H1 (cell line): Measurements from ENCODE around the gene RHOXF2B. TPM values are rescaled to one million over a fixed set of nuclear protein-coding genes. Genes with fewer than 3 reads are reported as not detected.

Experiments
- CTCF ChIA-PET: fragments of 300-600 bp; sonication (Branson Sonifier 250); formaldehyde crosslinking; loops from one replicate; lab custom pipeline; 2021; ENCODE audit not compliant: partially characterized antibody; lab: Charles Lee
- POLR2A ChIA-PET: fragments of 300-600 bp; sonication (Branson Sonifier 250); formaldehyde crosslinking; loops from one replicate; lab custom pipeline; 2021; ENCODE audit warnings: inconsistent platforms; ENCODE audit not compliant: partially characterized antibody; lab: Charles Lee
- DNase-seq, 2 experiments: peaks; one replicate each; pipeline versions ENCODE4 v3.0.0 to v3.0.0-alpha.2; 2010 to 2022; ENCODE audit warnings: low spot score in 2 of 2, low read depth in 1 of 2, mixed read lengths in 1 of 2
- FAIRE-seq: peaks from 2 replicates; lab custom pipeline; 2011; peaks lifted over from hg19 to GRCh38; lab: Jason Lieb, UNC
- H2AFZ ChIP-seq: 2 replicates; pipeline ENCODE4 v1.8.1; 2012; ENCODE audit warnings: low read length, inconsistent platforms
- H2AK5ac ChIP-seq: 2 replicates; pipeline ENCODE4 v1.6.1; 2013; ENCODE audit warnings: low read depth, low read length
- H2BK120ac ChIP-seq: replicated peaks from 2 replicates; pipeline ENCODE3; 2013; ENCODE audit warnings: low read depth, low read length, inconsistent platforms
- H2BK12ac ChIP-seq: 2 replicates; pipeline ENCODE4 v1.6.1; 2013; ENCODE audit warnings: low read depth, low read length
- H2BK15ac ChIP-seq: 2 replicates; pipeline ENCODE4 v1.6.1; 2013; ENCODE audit warnings: low read length
- H2BK20ac ChIP-seq: 2 replicates; pipeline ENCODE4 v1.6.1; 2013; ENCODE audit warnings: low read length
- H2BK5ac ChIP-seq: 2 replicates; pipeline ENCODE4 v1.6.1; 2013; ENCODE audit warnings: low read depth, low read length
- H3K14ac ChIP-seq: 2 replicates; pipeline ENCODE4 v1.6.1; 2013; ENCODE audit warnings: inconsistent platforms; ENCODE audit not compliant: insufficient read length
- H3K18ac ChIP-seq: 2 replicates; pipeline ENCODE4 v1.6.1; 2013; ENCODE audit warnings: low read length; ENCODE audit errors: extremely low read depth
- H3K23ac ChIP-seq: 2 replicates; pipeline ENCODE4 v1.6.1; 2013; ENCODE audit warnings: inconsistent platforms; ENCODE audit not compliant: insufficient read length
- H3K23me2 ChIP-seq: 2 replicates; pipeline ENCODE4 v1.6.1; 2013; ENCODE audit warnings: low read depth, low read length
- H3K27ac ChIP-seq: 2 replicates; pipeline ENCODE4 v1.6.1; 2011; ENCODE audit warnings: low read depth, low read length, inconsistent platforms
- H3K27me3 ChIP-seq, 4 experiments: replicated peaks in 1 of 4; 1 replicate in 1 of 4; 2 replicates in 3 of 4; pipeline versions ENCODE4 v1.6.1 to v1.8.1; 2011 to 2013; ENCODE audit warnings: low read length in 3 of 4, mild to moderate bottlenecking in 3 of 4, inconsistent platforms in 2 of 4, mixed read lengths in 2 of 4, moderate library complexity in 1 of 4; ENCODE audit not compliant: control insufficient read depth in 3 of 4, insufficient read depth in 3 of 4; ENCODE audit errors: extremely low read depth in 1 of 4
- H3K36me3 ChIP-seq, 4 experiments: 2 replicates each; pipeline versions ENCODE4 v1.6.1 to v1.8.1; 2011 to 2013; ENCODE audit warnings: mild to moderate bottlenecking in 4 of 4, low read length in 3 of 4, moderate library complexity in 2 of 4, control low read depth in 1 of 4, inconsistent platforms in 1 of 4; ENCODE audit not compliant: insufficient read depth in 4 of 4, control insufficient read depth in 2 of 4
- H3K4ac ChIP-seq: replicated peaks from 2 replicates; pipeline ENCODE3; 2013; ENCODE audit warnings: low read length, low read depth, mixed read lengths, inconsistent platforms; ENCODE audit not compliant: insufficient read length
- H3K4me1 ChIP-seq, 4 experiments: replicated peaks in 1 of 4; 1 replicate in 1 of 4; 2 replicates in 3 of 4; pipeline versions ENCODE4 v1.6.1 to v1.8.1; 2011 to 2013; ENCODE audit warnings: low read length in 3 of 4, inconsistent platforms in 2 of 4, mixed read lengths in 1 of 4; ENCODE audit not compliant: insufficient read depth in 4 of 4, control insufficient read depth in 3 of 4
- H3K4me2 ChIP-seq, 2 experiments: 2 replicates each; pipeline versions ENCODE4 v1.6.1 to v1.8.1; 2011 to 2013; ENCODE audit warnings: low read depth in 2 of 2, low read length in 2 of 2, control low read depth in 1 of 2, inconsistent platforms in 1 of 2, mild to moderate bottlenecking in 1 of 2; ENCODE audit not compliant: insufficient read depth in 1 of 2
- H3K4me3 ChIP-seq, 4 experiments: fragments of 200-600, 300-600 bp in 1 of 4; sonication (generic), shearing (Covaris generic), sonication (Bioruptor Twin) in 1 of 4; 2 replicates each; pipeline versions ENCODE4 v1.5.1 to v1.8.1; 2011 to 2016; ENCODE audit warnings: low read length in 4 of 4, low read depth in 3 of 4, control low read depth in 2 of 4, inconsistent platforms in 2 of 4, mild to moderate bottlenecking in 2 of 4, mixed read lengths in 1 of 4, moderate library complexity in 1 of 4; ENCODE audit not compliant: insufficient read depth in 2 of 4; ENCODE audit errors: extremely low read depth in 1 of 4
- H3K56ac ChIP-seq: replicated peaks from 2 replicates; pipeline ENCODE3; 2013; ENCODE audit warnings: low read depth, mild to moderate bottlenecking, mixed read lengths, low read length, inconsistent platforms; ENCODE audit not compliant: insufficient read length
- H3K79me1 ChIP-seq: 2 replicates; pipeline ENCODE4 v1.6.1; 2013; ENCODE audit warnings: low read depth, low read length, control low read depth
- H3K79me2 ChIP-seq, 2 experiments: 2 replicates each; pipeline versions ENCODE4 v1.6.1 to v1.8.1; 2012 to 2013; ENCODE audit warnings: low read length in 2 of 2, mild to moderate bottlenecking in 2 of 2, inconsistent platforms in 1 of 2; ENCODE audit not compliant: insufficient read depth in 2 of 2, control insufficient read depth in 1 of 2
- H3K9ac ChIP-seq, 4 experiments: replicated peaks in 1 of 4; 1 replicate in 1 of 4; 2 replicates in 3 of 4; pipeline versions ENCODE4 v1.6.1 to v1.8.1; 2011 to 2013; ENCODE audit warnings: low read depth in 3 of 4, low read length in 3 of 4, control low read depth in 2 of 4, mild to moderate bottlenecking in 2 of 4, moderate library complexity in 2 of 4, inconsistent platforms in 1 of 4; ENCODE audit errors: extremely low read depth in 1 of 4
- H3K9me3 ChIP-seq, 2 experiments: 2 replicates each; pipeline versions ENCODE4 v1.6.1 to v1.8.1; 2012 to 2013; ENCODE audit warnings: mild to moderate bottlenecking in 2 of 2, moderate library complexity in 2 of 2, control low read depth in 1 of 2, inconsistent platforms in 1 of 2, low read depth in 1 of 2, low read length in 1 of 2, mixed read lengths in 1 of 2; ENCODE audit not compliant: insufficient read depth in 2 of 2
- H4K20me1 ChIP-seq, 2 experiments: replicated peaks in 1 of 2; 2 replicates each; pipeline versions ENCODE3 to v1.8.1; 2011 to 2013; ENCODE audit warnings: inconsistent platforms in 2 of 2, low read length in 2 of 2, mild to moderate bottlenecking in 1 of 2; ENCODE audit not compliant: insufficient read depth in 2 of 2, control insufficient read depth in 1 of 2
- H4K5ac ChIP-seq: 2 replicates; pipeline ENCODE4 v1.6.1; 2013; ENCODE audit warnings: low read length, low read depth, mixed read lengths, inconsistent platforms; ENCODE audit not compliant: insufficient read length
- H4K8ac ChIP-seq: 2 replicates; pipeline ENCODE4 v1.8.0; 2013; ENCODE audit warnings: mild to moderate bottlenecking, moderate library complexity, low read length, inconsistent platforms; ENCODE audit not compliant: insufficient read depth; ENCODE audit errors: extremely low read depth
- H4K91ac ChIP-seq: replicated peaks from 2 replicates; pipeline ENCODE3; 2013; ENCODE audit warnings: low read length, mixed read lengths, inconsistent platforms; ENCODE audit not compliant: insufficient read length
- CREB1 ChIP-seq: IDR thresholded peaks from 2 replicates; pipeline ENCODE4 v1.6.1; 2012; ENCODE audit warnings: inconsistent platforms
- CTCF ChIP-seq, 3 experiments: IDR thresholded peaks; 1 replicate in 2 of 3; 2 replicates in 1 of 3; pipeline versions ENCODE4 v1.5.1 to v1.6.1; 2011; ENCODE audit warnings: low read length in 3 of 3, mild to moderate bottlenecking in 3 of 3, inconsistent platforms in 2 of 3, low read depth in 1 of 3, moderate library complexity in 1 of 3; ENCODE audit not compliant: insufficient read depth in 1 of 3; ENCODE audit errors: control extremely low read depth in 1 of 3
- HDAC2 ChIP-seq, 2 experiments: fragments of 300-600 bp in 1 of 2; sonication (generic) in 1 of 2; IDR thresholded peaks; 2 replicates each; pipeline ENCODE4 v1.6.1; 2011 to 2012; ENCODE audit warnings: low read depth in 2 of 2, low read length in 2 of 2, mild to moderate bottlenecking in 2 of 2, moderate library complexity in 2 of 2, borderline replicate concordance in 1 of 2, inconsistent platforms in 1 of 2
- RAD21 ChIP-seq, 2 experiments: IDR thresholded peaks in 1 of 2; conservative IDR thresholded peaks in 1 of 2; 2 replicates each; pipeline ENCODE4 v1.6.1; 2011; ENCODE audit warnings: low read depth in 2 of 2, low read length in 2 of 2, improper control_type of control experiment in 1 of 2, inconsistent platforms in 1 of 2, mild to moderate bottlenecking in 1 of 2, moderate library complexity in 1 of 2
- WGBS, 2 experiments: shearing (Covaris generic) in 1 of 2; methylation state at CpG; one replicate each; pipeline versions ENCODE4 v1.1.6 to v1.1.7; 2013 to 2015; ENCODE audit warnings: low lambda C conversion rate in 2 of 2, mixed read lengths in 2 of 2, inconsistent platforms in 1 of 2, low coverage in 1 of 2, missing lambda C conversion rate in 1 of 2; ENCODE audit not compliant: insufficient replicate concordance in 2 of 2, insufficient coverage in 1 of 2, insufficient read length in 1 of 2; ENCODE audit errors: extremely low coverage in 1 of 2, missing lambda C conversion rate in 1 of 2; 5-methylcytosine and 5-hydroxymethylcytosine counted together
- polyA plus RNA-seq, 7 experiments: library from polyadenylated mRNA; depleted of rRNA in 3 of 7; stranded (reverse) in 5 of 7; unstranded in 2 of 7; fragments of >200 nt in 5 of 7; fragments of 200-250 nt in 2 of 7; gene quantifications; 1 replicate in 5 of 7; 2 replicates in 1 of 7; 4 replicates in 1 of 7; pipeline versions ENCODE4 v1.2.1 to v1.2.3, GENCODE V29; 2011 to 2013; ENCODE audit warnings: missing spikeins in 2 of 7, mixed read lengths in 2 of 7
- total RNA-seq: library from RNA; stranded (reverse); fragmentation: NEBNext Ultra II Directional; extraction: Animal tissue kit (Norgen Biotek cat#: 25700); gene quantifications from 2 replicates; pipeline ENCODE4 v1.2.1, GENCODE V29; 2021

RHOXF2B gene
- total and polyA plus RNA-seq, 2 of the 8 experiments (the other 6 are each of a cell fraction or from before 2014, with no cell fraction given), result not detected

- H3K14ac ChIP-seq, result no peak overlapping the region
- no peak overlapping the region for H4K91ac ChIP-seq
- peak in 1 of 2 experiments; percentile 41 for DNase-seq
- no peak overlapping the region for H3K4ac ChIP-seq
- H3K79me2 ChIP-seq, result no peaks in the 10 kb centered on the region
- no peaks in the 10 kb centered on the region for H3K27me3 ChIP-seq
- POLR2A ChIA-PET, result no interaction called here
- TF ChIP-seq CREB1 (no peak), CTCF (IDR thresholded peaks at IDR 0.05; ENCODE audit: control extremely low read depth in 1 of 3, insufficient read depth in 1 of 3, low read depth in 1 of 3, low read length in 3 of 3) (peak; percentile 13 to 42 (median 42)), RAD21 (IDR thresholded peaks at IDR 0.05 in 1 of 2, conservative IDR thresholded peaks at IDR 0.05 in 1 of 2; ENCODE audit: low read depth in 2 of 2, low read length in 2 of 2) (peak; percentile 26 to 37; a peak in 3 of 4 replicates), HDAC2 (IDR thresholded peaks at IDR 0.05; ENCODE audit: borderline replicate concordance in 1 of 2, low read depth in 2 of 2, low read length in 2 of 2) (no peak)
- TF ChIP-seq, all 59 proteins: peak for 2
- FAIRE-seq, result peak; percentile 39
- CTCF ChIA-PET, result interaction anchor here (0.8 to 1.3 kb wide), 5 partner anchors 28 to 121 kb away, joined by 3 to 4 read pairs (median 3); no protein-coding TSS in a partner anchor
- Histone ChIP-seq H4K8ac (no peak overlapping the region), H4K20me1 (no peaks in the 10 kb centered on the region), H3K9me3 (no peaks in the 10 kb centered on the region), H3K27ac (no peak overlapping the region), H2AFZ (no peak overlapping the region; the same call in 1 of the 2 replicates), H2BK20ac (no peak overlapping the region), H2AK5ac (no peak overlapping the region), H2BK12ac (no peak overlapping the region), H3K18ac (no peak overlapping the region), H3K36me3 (no peaks in the 10 kb centered on the region), H3K4me2 (no peak overlapping the region; a peak in 1 of 4 replicates), H3K9ac (no peak overlapping the region), H2BK15ac (no peak overlapping the region), H3K23me2 (no peaks in the 10 kb centered on the region), H3K4me1 (peaks cover 0 to 3% (median 0%) of the 10 kb centered on the region in 4 experiments; a peak in 1 of 7 replicates), H4K5ac (no peak overlapping the region), H3K56ac (no peak overlapping the region), H3K79me1 (no peaks in the 10 kb centered on the region), H3K23ac (no peak overlapping the region), H2BK5ac (no peak overlapping the region), H2BK120ac (no peak overlapping the region), H3K4me3 (no peak overlapping the region)
- 15% methylated on average over 2 of the region's 2 CpGs; no CpG with 5 or more reads in 1 of the 2 experiments for whole genome bisulfite sequencing, 2 experiments
Measured at GRCh38 chrX:120090208-120090607, 12.7 kb upstream of the RHOXF2B start.
